OCI-LY1 (cell line): ENCODE results near the gene PAM16.

Experiments used
- EZH2 ChIP-seq: fragments of 200-600 bp; sonication (generic), shearing (Covaris generic); IDR thresholded peaks from 2 replicates; pipeline ENCODE4 v1.8.0; 2017; ENCODE audit warnings: borderline replicate concordance, mixed run types, mild to moderate bottlenecking, antibody characterized with exemption, low read length, moderate library complexity, mixed read lengths
- TF ChIP-seq, protein P1 (sequence below): fragments of 200-600 bp; sonication (generic), shearing (Covaris generic); IDR thresholded peaks from 2 replicates; pipeline ENCODE4 v1.5.1; 2017; ENCODE audit warnings: mild to moderate bottlenecking, antibody characterized with exemption, low read length, moderate library complexity, mixed read lengths

DNA sequence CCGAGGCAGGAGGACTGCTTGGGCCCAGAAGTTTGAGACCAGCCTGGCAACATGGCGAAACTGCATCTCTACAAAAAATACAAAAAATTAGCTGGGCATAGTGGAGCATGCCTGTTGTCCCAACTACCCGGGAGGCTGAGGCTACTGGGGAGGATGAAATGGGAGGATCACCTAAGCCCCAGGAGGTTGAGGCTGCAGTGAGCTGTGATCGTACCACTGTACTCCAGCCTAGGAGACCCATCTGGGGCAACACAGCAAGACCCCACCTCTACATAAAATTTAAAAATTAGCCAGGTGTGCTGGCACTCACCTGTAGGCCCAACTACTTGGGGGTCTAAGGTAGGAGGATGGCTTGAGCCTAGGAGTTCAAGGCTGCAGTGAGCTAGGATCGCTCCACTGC lies 1.8 kb downstream of the PAM16 start:
- no peak for TF ChIP-seq EZH2
- TF ChIP-seq, protein P1, sequence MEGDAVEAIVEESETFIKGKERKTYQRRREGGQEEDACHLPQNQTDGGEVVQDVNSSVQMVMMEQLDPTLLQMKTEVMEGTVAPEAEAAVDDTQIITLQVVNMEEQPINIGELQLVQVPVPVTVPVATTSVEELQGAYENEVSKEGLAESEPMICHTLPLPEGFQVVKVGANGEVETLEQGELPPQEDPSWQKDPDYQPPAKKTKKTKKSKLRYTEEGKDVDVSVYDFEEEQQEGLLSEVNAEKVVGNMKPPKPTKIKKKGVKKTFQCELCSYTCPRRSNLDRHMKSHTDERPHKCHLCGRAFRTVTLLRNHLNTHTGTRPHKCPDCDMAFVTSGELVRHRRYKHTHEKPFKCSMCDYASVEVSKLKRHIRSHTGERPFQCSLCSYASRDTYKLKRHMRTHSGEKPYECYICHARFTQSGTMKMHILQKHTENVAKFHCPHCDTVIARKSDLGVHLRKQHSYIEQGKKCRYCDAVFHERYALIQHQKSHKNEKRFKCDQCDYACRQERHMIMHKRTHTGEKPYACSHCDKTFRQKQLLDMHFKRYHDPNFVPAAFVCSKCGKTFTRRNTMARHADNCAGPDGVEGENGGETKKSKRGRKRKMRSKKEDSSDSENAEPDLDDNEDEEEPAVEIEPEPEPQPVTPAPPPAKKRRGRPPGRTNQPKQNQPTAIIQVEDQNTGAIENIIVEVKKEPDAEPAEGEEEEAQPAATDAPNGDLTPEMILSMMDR: no peak
